Medulla oblongata (tissue), 1 donor: ENCODE data around the gene ZBTB16.

Source experiments
- DNase-seq: peaks from one replicate; pipeline ENCODE4 v3.0.0-alpha.2; 2015; ENCODE audit errors: extremely low spot score

The ZBTB16 gene

DNA sequence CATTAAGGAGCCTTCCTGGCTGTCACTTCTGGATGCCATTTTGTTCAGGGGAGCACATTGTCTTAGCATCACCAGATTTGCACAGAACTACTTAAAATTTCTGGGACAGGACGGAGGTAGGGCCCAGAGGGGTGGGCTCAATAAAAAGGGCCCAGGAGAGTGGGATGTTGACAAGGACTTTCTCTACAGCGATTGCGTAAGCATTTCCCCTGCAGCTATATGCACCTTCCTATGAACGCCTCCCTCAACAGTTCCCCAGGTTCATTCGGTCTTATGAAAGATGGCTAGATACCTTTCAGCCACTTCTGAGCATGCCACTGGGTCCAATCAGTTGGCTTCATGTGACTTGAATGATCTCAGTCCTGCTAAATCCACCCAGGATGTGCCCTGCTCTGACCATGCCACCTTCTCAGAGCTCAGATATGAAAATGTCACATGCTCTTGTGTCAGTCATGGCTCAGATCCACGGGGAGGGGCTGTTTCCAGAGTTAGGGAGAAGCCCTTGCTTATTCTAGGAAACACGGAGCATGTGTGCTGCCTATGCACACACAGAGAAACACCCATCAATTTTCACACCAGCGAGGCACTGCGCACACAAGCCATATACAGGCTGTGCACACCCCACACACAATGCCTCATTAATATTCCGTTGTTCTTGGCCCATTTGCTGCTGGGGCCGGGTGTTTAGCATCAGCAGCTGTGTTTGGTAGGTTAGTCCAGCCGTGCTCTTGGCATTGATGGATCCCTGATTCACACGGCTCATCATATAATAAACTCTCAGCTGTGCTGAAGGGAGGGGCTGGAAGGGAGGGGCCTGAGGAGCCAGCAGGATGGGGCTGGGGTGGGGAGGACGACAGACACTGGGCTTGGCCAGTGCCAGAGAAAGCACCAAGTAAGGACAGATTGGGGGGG is 184.2 kb downstream of the ZBTB16 start:
- no peak for DNase-seq

DNA sequence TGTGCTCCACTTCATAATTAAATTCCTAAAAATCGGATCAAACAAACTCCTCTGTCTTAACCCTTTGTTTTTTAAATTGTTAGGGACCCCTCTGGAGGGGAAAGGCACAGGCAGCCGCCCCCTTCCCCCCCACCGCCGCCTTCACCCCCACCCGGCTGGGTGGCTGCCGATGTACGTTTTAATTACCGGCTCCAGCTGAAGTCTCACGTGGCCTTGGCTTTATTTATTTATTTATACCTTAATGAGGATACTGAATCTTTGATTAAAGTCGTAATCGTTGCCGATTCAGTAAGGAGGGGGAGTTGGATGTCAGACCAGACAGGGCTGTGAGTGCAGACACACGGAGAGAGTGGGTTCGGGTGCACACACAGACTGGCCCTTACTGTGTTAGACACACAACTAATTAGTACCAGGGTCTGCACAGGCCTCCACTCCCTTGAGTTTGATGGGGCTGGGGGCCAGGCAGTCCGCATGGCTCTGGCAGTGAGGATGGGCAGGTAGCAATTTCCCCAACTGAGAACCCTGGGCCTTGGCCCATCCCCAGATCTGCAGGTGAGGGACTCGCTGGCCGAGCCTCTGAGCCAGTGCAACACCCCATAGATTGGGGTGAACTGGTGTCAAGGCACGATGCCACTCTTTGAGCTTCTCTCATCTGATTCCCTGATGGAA is 185.3 kb downstream of the ZBTB16 start:
- DNase-seq = no peak

DNA sequence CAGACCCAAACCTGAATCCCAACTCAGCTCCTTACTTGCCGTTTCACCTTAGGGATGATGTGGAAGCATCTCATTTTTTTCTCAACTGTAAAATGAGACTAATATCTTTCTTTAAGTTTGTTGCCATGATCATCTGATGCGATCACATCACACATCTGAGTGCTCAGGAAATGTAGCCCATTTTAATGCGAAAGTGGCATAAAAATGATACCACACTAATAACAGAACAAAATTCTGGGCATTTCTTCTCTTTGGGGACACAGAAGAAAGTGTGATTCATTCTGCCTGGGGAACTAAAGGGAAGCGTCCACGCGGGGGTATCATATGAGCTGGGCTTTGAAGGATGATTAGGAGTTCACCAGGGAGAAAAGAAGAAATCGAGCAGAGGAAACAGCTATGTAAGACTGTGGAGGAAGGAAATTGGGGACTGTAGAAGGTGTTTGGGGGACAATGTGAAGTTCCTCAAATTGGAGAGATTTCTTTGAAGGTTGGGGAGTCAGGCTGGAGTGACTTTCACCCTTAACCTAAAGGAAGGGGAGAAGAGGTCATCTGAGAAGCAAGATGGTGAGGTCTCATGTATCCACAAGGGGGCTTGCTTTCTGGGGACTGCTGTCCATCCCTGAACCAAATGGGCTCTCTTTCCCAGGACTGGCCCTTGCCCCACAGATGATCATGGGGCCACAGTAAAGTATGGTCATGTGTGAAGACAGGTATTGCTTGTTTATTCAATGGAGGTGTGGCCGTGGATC is 187.0 kb downstream of the ZBTB16 start:
- DNase-seq = no peak

DNA sequence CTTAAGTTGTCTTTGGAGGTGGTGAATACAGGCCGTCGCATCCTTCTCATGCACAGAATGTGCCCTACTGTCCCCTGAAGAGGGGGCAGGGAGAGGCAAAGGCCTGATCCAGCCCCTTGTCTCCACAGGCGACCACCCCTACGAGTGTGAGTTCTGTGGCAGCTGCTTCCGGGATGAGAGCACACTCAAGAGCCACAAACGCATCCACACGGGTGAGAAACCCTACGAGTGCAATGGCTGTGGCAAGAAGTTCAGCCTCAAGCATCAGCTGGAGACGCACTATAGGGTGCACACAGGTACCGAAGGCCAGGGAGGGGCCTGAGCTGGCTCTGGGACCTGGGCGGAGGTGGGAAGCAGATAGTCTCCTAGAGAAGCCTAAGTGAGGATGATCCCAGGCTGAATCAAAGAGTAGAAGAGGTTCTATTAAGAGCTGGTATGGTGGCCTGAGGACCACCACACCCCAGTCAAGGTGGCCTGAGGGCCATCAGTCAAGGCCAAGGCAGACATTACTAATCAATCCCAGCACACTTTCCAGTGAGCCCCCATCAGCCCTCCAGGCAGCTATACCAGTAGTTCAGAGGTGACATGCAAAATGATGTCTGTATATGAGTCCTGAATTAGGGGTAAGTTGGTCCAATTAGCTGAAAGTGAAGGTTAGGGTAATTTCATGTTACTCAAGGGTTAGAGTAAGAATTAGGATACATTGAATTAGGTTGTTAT is 187.7 kb downstream of the ZBTB16 start:
- DNase-seq = no peak

DNA sequence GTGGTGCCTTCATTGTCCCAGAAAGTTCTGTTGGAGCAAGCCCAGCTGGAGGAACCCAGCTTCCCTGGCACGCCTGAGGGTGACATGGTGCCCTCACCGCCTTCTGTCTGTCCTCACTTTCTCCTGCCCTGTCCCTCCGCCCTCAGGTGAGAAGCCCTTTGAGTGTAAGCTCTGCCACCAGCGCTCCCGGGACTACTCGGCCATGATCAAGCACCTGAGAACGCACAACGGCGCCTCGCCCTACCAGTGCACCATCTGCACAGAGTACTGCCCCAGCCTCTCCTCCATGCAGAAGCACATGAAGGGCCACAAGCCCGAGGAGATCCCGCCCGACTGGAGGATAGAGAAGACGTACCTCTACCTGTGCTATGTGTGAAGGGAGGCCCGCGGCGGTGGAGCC is 190.7 kb downstream of the ZBTB16 start:
- DNase-seq = no peak

DNA sequence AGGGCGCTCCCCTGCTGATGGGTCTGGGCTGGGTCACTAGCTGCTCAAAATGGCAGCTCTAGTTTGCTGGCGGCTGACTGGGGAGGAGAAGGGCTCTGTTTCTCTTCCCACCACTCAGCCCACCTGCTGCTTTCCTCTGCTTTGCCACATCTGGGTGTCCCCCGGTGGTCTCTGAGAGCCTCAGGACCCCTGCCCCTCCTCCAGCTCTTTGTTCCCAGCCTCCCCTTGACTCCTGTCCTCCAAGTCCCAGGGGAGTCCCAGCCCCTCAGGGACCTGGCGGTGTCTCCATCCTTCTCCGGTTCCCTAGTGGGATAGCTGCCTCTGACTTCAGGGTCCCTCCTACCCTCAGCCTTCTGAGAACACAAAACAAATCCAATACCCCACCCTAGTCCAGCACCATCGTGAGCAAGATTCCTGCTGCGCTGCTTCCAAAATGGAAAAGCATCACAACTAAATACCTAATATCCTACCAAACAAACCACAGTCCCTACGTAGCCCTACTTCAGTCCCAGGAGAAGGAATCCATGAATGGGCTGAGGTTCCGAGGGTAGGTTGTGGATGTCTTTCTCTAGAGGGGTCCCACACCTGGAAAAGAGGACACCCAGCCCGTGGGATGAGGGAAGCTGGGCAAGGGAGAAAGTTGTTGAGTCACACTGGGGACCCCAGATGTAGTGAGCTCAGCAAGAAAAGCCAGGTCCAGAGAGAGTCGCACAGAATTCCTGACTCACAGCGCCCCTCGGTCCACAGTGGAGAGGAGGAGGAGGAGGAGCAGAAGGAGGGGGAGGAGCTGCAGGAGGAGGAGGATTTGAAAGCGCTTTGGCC is 191.7 kb downstream of the ZBTB16 start:
- DNase-seq = no peak

DNA sequence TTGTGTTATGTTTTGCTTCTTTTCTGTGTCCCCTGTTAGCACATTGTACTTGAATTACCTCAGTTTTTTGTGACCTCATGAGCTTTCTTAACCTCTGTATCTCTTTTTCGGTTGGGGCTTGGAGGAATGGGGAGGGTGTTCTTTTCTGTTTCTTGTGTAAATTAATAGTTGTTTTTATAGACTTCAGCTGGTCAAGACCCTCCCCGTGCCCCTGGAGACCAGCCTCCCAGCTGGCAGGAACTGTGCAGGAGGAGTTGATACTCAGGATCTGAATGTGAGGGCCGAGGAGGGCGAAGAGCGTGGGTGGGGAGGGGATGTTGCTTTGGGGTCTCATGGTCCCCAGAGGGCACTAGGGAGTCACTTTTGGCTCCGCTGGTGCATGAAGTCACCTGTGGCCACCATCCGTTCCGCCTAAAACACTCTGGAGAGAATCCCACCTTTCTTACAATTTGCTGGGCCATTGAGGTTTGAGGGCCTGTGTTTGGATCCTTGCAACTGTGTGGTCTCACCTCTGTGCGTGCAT is 192.4 kb downstream of the ZBTB16 start:
- no peak for DNase-seq

DNA sequence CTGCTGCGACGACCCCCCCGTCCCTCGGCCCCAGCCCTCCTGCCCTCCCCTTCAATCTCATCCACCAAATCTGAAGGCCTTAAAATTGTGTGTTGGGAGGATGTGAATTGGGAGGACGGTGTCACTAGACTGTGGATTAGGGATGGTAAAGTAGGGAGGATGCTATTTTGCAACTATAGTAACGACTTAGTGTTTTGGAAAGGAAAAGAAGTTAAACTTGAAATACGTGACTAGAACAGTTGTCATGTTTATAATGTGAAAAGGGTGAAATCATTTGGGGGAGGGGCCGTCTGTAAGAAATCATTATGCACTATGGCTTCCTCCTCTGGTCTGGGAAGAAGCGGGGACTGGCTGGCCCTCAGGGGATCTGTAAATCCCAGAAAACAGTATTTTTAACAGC is 193.3 kb downstream of the ZBTB16 start:
- DNase-seq = no peak

DNA sequence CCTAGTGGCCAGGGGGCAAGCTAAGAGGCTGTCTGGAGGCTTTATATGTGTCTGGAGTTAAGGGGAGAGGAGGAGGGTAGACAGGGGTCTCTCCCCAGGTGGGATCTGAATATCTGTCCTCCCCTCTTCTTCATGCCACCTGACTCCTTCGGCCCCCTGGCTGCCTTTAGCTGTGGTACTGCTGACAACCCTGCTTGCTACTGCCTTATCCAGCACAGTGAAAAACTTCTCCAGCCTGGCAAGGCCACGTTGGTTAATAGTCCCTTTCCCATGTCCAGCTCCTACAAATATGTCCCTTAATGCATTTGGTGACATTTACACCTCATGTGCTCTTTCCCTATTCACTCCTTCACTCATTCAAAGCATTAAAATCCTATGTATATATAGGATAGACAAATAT is 194.3 kb downstream of the ZBTB16 start:
- no peak for DNase-seq

DNA sequence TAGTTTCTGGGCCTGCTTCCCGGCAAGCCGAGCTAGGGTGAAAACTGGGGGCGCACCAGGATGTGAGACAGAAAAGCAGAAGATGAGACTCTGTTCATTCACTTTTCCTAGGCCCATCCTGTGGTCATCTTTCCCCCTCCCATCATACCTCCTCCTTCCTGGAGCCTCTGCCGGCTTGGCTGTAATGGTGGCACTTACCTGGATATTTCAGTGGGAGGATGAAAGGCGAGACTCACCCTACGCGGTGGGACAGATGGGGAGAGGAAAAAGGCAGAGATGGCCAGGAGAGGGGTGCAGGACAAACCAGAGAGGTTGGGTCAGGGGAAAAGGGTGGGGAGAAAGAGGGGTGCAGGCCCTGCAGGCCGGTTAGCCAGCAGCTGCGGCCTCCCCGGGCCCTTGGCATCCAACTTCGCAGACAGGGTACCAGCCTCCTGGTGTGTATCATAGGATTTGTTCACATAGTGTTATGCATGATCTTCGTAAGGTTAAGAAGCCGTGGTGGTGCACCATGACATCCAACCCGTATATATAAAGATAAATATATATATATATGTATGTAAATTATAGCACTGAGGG is 195.1 kb downstream of the ZBTB16 start:
- no peak for DNase-seq

DNA sequence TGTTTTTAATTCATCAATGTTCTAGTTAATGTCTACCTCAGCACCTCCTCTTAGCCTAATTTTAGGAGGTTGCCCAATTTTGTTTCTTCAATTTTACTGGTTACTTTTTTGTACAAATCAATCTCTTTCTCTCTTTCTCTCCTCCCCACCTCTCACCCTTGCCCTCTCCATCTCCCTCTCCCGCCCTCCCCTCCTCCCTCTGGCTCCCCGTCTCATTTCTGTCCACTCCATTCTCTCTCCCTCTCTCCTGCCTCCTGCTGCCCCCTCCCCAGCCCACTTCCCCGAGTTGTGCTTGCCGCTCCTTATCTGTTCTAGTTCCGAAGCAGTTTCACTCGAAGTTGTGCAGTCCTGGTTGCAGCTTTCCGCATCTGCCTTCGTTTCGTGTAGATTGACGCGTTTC is 195.8 kb downstream of the ZBTB16 start:
- no peak for DNase-seq

DNA sequence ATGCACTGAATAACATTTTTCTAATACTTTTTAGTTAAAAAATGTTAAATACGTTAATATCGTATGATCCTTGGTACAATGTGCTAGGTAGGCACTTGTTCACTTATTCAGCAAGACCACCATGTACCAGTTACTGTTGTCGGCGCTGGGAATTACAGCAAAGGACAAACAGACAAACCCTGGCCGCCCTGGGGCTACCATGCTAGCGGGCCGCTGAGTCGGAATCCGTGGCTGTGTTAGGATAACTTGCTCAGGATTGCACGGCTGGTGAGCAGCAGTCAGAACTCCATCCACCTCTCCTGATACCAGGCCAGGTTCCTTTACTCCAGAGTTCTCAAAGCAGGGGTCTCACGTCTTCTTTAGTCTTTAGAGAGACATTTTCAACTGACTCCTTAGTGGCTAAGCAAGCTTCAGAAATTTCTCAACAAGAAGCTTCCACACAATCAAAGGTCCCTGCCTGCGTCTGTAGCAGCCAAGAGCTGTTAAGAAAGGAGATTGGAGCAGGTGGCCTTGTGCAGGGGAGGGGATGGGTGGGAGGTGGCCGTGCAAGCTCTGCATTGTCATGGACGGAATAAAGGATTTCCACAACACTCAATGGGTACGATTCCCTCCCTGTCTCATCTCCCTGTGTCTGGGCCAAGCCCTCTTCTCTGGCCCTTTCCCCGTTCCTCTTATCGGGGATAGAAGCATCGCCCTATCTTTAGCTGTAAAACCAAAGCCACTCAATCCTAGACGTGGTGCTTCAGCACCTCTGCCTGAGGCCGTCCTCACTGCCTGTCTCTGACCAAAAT is 196.9 kb downstream of the ZBTB16 start:
- no peak for DNase-seq

DNA sequence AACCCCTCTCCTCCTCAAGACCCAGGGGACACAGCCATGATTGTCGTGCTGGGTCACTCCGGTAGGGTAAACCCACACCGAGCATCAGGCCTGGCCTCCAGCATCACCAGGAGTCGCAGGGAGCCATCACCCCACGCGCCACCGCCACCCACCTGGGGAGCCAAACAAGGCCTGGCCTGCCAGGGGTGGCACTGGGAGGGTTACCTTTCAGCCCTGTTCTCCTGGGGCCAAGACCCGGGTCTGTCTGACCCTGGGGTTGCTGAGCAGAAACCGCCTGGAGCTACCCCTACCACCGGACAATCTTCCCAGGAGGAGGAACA is 197.4 kb downstream of the ZBTB16 start:
- DNase-seq = no peak

DNA sequence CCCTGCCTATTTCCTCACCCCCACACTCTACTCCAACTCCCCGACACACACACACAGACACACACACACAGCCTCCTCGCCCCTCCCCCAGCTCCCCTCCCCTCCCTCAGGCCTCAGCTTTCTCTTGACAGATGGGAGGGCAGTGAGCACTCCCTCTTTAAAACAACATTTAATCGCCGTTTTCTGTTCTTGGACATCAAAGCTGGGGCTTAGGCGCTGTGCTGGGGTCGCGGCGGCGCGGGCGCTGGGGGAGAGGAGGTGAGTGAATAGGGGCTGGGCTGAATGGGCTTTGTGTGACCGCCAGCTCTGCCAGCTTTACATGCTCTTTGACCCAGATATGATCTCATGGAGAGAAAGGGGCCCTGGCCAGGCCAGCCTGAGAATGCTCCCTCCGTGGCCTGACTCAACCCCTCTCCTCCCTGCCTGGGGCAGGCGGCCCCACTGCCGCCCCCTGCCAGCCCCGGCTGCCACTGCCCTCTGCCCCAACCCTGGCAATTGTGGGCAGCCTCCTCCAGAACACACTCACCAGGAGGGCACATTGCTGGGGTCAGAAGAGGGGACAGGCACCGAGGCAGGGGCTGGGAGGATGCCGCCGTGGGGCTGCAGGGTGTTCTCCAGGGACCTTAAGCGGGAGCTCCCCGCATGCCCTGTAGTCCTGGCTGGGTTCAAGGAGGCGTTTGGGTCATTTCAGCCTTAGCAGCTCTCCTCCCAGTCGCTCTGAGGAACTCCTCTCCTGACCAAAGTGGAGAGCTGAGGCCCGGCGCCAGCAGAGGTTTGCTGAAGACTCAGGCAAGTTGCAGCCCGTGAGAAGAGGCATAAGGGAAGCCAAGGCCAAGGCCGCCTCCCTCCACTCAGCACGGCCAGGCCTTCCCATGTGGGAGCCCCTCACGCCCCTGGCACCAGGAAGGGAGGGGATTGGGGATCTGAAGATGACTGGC is 198.4 kb downstream of the ZBTB16 start:
- DNase-seq = peak; percentile 45

DNA sequence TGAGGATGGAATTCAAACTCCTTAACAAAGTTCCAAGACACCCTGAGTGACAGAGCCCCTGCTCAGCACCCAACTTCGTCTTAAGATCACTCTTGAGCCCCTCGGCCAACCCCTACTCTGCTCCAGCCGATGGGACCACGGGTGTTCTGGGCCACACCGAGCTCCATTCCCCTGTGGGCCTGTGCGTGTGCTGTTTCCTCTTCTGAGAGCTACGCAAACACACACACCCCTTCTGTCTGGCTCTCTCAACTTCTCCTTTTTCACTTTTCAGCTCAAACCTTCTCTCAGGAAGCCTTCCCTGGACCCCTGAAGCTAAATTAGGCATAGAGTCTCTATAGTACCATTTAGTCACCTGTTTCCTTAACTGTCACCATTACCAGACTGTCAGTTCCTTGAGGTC is 199.2 kb downstream of the ZBTB16 start:
- DNase-seq = peak; percentile 57

DNA sequence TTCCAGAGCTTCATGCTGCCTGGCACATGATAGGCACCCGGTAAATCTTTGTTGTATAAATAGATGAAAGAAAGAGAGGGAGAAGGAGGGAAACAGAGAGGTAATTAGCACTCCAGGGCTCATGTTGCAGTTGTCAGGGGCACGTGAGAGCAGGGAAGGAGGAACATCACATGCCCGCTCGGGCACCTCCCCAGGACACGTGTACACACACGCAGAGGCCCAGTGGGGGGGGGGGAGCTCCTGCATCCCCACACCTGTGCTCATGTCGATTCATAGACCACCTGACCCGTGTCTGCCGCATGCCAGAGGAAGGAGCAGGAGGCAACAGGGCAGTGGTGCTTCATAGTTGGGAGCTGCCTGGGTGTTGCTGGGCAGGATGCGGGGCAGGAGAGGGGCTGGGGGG is 199.6 kb downstream of the ZBTB16 start:
- peak; percentile 21 for DNase-seq

DNA sequence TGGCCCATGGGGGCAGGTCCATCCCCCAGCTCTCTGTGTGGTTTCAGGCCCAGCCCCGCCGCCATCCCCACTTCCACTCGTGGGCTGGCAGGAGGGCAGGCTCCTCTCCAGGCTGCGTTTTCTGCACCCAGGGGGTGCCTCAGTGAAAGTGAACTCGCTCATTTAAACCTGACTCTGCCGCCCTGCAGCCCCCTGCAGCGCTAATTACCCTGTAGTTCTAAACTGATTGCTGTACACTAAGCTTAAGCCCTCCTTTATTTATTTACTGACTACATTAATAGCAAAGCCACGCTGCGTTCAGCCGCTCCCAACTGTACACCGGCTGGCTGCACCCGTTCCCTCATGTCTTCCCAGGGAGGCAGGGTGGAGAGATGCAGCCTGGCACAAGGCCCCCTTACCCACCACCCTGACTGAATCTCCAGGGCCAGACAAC is 200.1 kb downstream of the ZBTB16 start:
- no peak for DNase-seq

DNA sequence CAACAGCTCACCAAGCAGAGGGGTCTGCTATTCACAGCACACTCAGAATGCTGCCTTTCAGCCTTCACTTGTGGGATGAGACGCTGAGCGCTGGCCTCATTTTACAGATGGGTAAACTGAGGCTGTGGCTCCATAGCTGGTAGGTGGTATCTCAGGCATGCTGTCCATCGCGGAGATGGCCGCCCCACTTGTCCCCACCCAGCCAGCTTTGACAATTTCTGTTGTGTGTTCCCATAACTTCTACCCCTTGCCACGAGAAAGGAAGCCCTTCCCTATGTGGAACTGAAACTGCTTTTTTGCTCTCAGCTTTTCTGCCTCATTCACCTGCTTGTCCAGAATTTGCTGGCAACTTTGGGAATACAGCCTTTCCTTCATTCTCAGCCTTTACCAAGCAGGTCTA is 200.6 kb downstream of the ZBTB16 start:
- peak; percentile 40 for DNase-seq

DNA sequence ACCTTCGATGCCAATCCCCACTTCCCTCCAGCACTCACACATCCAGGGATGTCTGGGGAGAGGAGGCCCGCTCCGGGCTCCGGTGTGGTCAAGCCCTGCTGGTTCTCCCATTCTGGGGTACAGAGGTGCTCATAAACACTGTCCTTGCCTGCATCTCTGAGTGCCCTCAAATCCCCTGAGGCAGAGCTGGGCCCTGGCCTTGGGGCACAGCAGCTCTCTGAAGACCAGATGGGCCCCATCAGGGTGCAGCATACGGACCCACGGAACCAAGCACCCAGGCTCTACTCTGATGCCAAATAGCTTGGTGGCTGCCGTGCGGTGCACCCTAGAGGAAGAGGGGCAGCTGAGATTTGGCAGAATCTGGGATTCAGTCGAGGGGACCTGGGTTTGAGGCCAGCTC is 201.0 kb downstream of the ZBTB16 start:
- DNase-seq = no peak
